ENCODE data around the gene LRRC58. TPM values are rescaled to one million over a fixed set of nuclear protein-coding genes. Genes with fewer than 3 reads are reported as not detected.
"Not testable (repeated sequence)": the region's sequence is repeated elsewhere in the genome, so short reads cannot be mapped to it uniquely, and the experiment has no call there.

LRRC58 gene
- total and polyA plus RNA-seq, 12 donors: 5.8 to 80.4 (median 40.8) TPM

DNA sequence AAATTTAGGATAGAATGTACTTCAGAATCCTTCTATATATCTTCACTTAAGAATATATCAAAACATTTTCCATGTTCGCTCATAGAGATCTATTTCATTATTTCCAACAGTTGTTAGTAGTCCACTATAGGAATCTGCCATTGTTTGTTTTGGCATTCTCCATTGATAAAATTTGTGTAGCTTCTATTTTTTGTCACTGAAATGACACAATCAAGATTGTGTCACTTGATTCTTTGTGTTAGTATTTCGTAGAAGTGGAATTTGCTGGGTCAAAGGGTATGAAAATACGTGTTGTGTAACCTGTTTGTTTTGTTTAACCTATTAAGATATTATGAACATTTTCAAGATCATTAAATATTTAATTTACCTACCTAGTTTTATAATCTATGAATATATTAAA lies 48.2 kb downstream of the LRRC58 start:
- Histone ChIP-seq H3K36me3 (replicated peaks in 1 of 2) (no peaks in the 10 kb centered on the region), H3K4me1 (replicated peaks in 1 of 2) (peaks cover 8 to 16% of the 10 kb centered on the region in 2 donors), H3K4me3 (no peak overlapping the region), H3K27me3 (no peaks in the 10 kb centered on the region), H3K9me3 (replicated peaks in 1 of 3) (no peaks in the 10 kb centered on the region), H3K27ac (no peak overlapping the region)
- no peak for TF ChIP-seq CTCF (IDR thresholded peaks at IDR 0.05)
- TF ChIP-seq POLR2A (IDR thresholded peaks at IDR 0.05): no peak
- DNase-seq: no peak
- intact Hi-C loops (cut with DNase I): no loop called here
- 74 to 80% (median 78%) methylated on average over 3 of the region's 3 CpGs for WGBS, 4 donors

DNA sequence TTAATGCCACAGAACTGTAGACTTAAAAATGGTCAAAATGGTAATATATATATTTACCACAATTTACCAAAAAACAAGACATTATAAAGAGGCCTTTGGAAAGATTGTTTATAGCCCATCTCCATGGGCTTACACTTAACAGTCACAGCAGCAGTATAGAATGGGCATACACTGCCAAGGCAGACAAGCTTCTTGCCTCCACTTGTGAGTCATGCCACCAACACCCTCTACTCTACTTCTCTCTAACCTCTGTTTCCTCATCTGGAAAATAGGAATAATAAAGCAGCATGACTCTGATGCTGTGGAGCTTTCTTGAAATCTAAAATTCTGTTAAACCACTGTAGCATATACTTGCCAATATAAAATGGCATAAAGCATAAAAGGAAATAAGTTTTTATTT lies 49.8 kb downstream of the LRRC58 start:
- no peaks in the 10 kb centered on the region for H3K9me3 ChIP-seq (replicated peaks in 1 of 3)
- intact Hi-C loops (cut with DNase I): no loop called here
- TF ChIP-seq POLR2A (IDR thresholded peaks at IDR 0.05): no peak
- no peak for TF ChIP-seq CTCF (IDR thresholded peaks at IDR 0.05)
- H3K27ac ChIP-seq: no peak overlapping the region
- DNase-seq: no peak
- no peaks in the 10 kb centered on the region for H3K27me3 ChIP-seq
- no peak overlapping the region for H3K4me3 ChIP-seq
- H3K4me1 ChIP-seq (replicated peaks in 1 of 2): peaks cover 8 to 16% of the 10 kb centered on the region in 2 donors
- H3K36me3 ChIP-seq (replicated peaks in 1 of 2): no peaks in the 10 kb centered on the region

GRCh38 chr3:120298996-120299395 lies 50.2 kb downstream of the LRRC58 start:
- Histone ChIP-seq H3K4me3 (no peak overlapping the region), H3K36me3 (replicated peaks in 1 of 2) (no peaks in the 10 kb centered on the region), H3K27me3 (no peaks in the 10 kb centered on the region), H3K9me3 (replicated peaks in 1 of 3) (no peaks in the 10 kb centered on the region), H3K4me1 (replicated peaks in 1 of 2) (peaks cover 8 to 16% of the 10 kb centered on the region in 2 donors), H3K27ac (no peak overlapping the region)
- DNase-seq: no peak
- TF ChIP-seq CTCF (IDR thresholded peaks at IDR 0.05): no peak
- TF ChIP-seq POLR2A (IDR thresholded peaks at IDR 0.05): no peak
- intact Hi-C loops (cut with DNase I): no loop called here

GRCh38 chr3:120291552-120291951 lies 57.6 kb downstream of the LRRC58 start:
- H3K9me3 ChIP-seq (replicated peaks in 1 of 3); intact Hi-C loops (cut with DNase I); H3K36me3 ChIP-seq (replicated peaks in 1 of 2); DNase-seq; H3K27ac ChIP-seq; H3K4me3 ChIP-seq; H3K27me3 ChIP-seq; H3K4me1 ChIP-seq (replicated peaks in 1 of 2): not testable (repeated sequence)
- 42 to 72% (median 64%) methylated on average over 2 of the region's 2 CpGs for WGBS, 4 donors

DNA sequence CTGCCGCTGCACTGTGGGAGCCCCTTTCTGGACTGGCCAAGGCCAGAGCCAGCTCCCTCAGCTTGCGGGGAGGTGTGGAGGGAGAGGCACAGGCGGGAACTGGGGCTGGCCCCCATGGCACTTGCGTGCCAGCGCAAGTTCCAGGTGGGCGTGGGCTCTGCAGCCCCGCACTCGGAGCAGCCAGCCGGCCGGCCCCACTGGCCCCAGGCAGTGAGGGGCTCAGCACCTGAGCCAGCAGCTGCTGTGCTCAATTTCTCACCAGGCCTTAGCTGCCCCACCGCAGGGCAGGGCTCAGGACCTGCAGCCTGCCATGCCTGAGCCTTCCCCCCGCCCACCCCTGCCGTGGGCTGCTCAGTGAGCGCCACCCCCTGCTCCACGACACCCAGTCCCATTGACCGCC lies 59.5 kb downstream of the LRRC58 start:
- no peaks in the 10 kb centered on the region for H3K36me3 ChIP-seq (replicated peaks in 1 of 2)
- intact Hi-C loops (cut with DNase I): no loop called here
- TF ChIP-seq CTCF (IDR thresholded peaks at IDR 0.05): no peak
- no peak for TF ChIP-seq POLR2A (IDR thresholded peaks at IDR 0.05)
- H3K9me3 ChIP-seq (replicated peaks in 1 of 3): peaks cover 0 to 6% (median 0%) of the 10 kb centered on the region in 3 donors
- H3K4me1 ChIP-seq (replicated peaks in 1 of 2): no peaks in the 10 kb centered on the region
- no peaks in the 10 kb centered on the region for H3K27me3 ChIP-seq
- no peak for DNase-seq
- H3K4me3 ChIP-seq: no peak overlapping the region
- WGBS, 4 donors: 80 to 100% (median 96%) methylated on average over 1 to 16 of the region's 16 CpGs
- no peak overlapping the region for H3K27ac ChIP-seq

Measured in adrenal gland (tissue), 12 donors.